ENCODE results near the gene WBP4. TPM values are rescaled to one million over a fixed set of nuclear protein-coding genes. Genes with fewer than 3 reads are reported as not detected.
A peak's percentile ranks its signal among the peaks of the same experiment; 100 is the strongest.
"Not testable (repeated sequence)": the region's sequence is repeated elsewhere in the genome, so short reads cannot be mapped to it uniquely, and the experiment has no call there.

The WBP4 gene
- polyA plus RNA-seq, 2 of the 4 experiments (the other 2 are of a cell fraction), result 9.0 to 13.9 TPM

- no peak for FAIRE-seq
- Histone ChIP-seq H3K27ac (no peak overlapping the region), H3K9me3 (no peaks in the 10 kb centered on the region), H3K4me3 (no peak overlapping the region), H3K4me2 (no peak overlapping the region), H3K4me1 (0 out of 3 replicates have a peak, but pooled peaks cover 3% of the 10 kb centered on the region)
- ChIA-PET CTCF (interaction anchor here (2.2 kb wide), 1 partner anchor 15 kb away, joined by 5 read pairs; no protein-coding TSS in a partner anchor), POLR2A (no interaction called here)
- no peak for DNase-seq (ENCODE audit: low read depth in 1 of 2, low spot score in 1 of 2)
- TF ChIP-seq CHD2 (IDR thresholded peaks at IDR 0.05; ENCODE audit: low read length, partially characterized antibody) (no peak), CBX2 (IDR thresholded peaks at IDR 0.05; ENCODE audit: borderline replicate concordance, low read depth) (no peak), ATOH8 (CRISPR knock-in tag; IDR thresholded peaks at IDR 0.05; ENCODE audit: low read depth) (no peak), PHF8 (IDR thresholded peaks at IDR 0.05; ENCODE audit: borderline replicate concordance, low read depth) (no peak), BCL3 (IDR thresholded peaks at IDR 0.05) (no peak), ZC3H11A (IDR thresholded peaks at IDR 0.05) (no peak), HDAC2 (IDR thresholded peaks at IDR 0.05) (no peak)
- no peak for ATAC-seq
Observed at GRCh38 chr13:41039746-41040145, 21.6 kb upstream of the WBP4 start.

- POLR2A ChIA-PET, result no interaction called here
- Histone ChIP-seq H3K9me3 (no peaks in the 10 kb centered on the region), H3K27ac (no peak overlapping the region), H3K4me1 (0 out of 3 replicates have a peak, but pooled peaks cover 3% of the 10 kb centered on the region), H3K4me2 (peak overlapping the region; percentile 46; the same call in 1 of the 3 replicates), H3K4me3 (no peak overlapping the region)
- 65% methylated on average over 9 of the region's 9 CpGs for WGBS (ENCODE audit: missing lambda C conversion rate)
- no peak for ATAC-seq
- no peak for DNase-seq (ENCODE audit: low read depth in 1 of 2, low spot score in 1 of 2)
- FAIRE-seq, result no peak
- TF ChIP-seq FOSL2 (IDR thresholded peaks at IDR 0.05), result no peak
- TF ChIP-seq FOSL2 (CRISPR knock-in tag; IDR thresholded peaks at IDR 0.05), result peak; percentile 30; the same call in 1 of the 2 replicates
- no peak for TF ChIP-seq CEBPB (IDR thresholded peaks at IDR 0.05)
- CTCF ChIA-PET, result interaction anchor here (1.3 kb wide), 1 partner anchor 13 kb away, joined by 3 read pairs; no protein-coding TSS in a partner anchor
Observed at GRCh38 chr13:41040584-41041334, 20.6 kb upstream of the WBP4 start.

GRCh38 chr13:41042419-41042818, 18.9 kb upstream of the WBP4 start:
- H3K4me1 ChIP-seq; DNase-seq (ENCODE audit: low read depth in 1 of 2, low spot score in 1 of 2); ATAC-seq; POLR2A ChIA-PET; H3K4me3 ChIP-seq; H3K9me3 ChIP-seq; H3K4me2 ChIP-seq; H3K27ac ChIP-seq; FAIRE-seq; CTCF ChIA-PET: not testable (repeated sequence)
- WGBS (ENCODE audit: missing lambda C conversion rate), result 88% methylated on average over 3 of the region's 4 CpGs

GRCh38 chr13:41048640-41049039, 12.7 kb upstream of the WBP4 start:
- no peak for ATAC-seq
- Histone ChIP-seq H3K9me3 (peaks cover 4% of the 10 kb centered on the region; the same call in 1 of the 3 replicates), H3K4me3 (no peak overlapping the region)

More at GRCh38 chr13:41048640-41049039, 12.7 kb upstream of the WBP4 start:
- POLR2A ChIA-PET, result no interaction called here
- no peak for DNase-seq (ENCODE audit: low read depth in 1 of 2, low spot score in 1 of 2)
- H3K4me2 ChIP-seq, result no peak overlapping the region
- WGBS (ENCODE audit: missing lambda C conversion rate), result 97% methylated on average over 5 of the region's 5 CpGs
- peaks cover 27% of the 10 kb centered on the region for H3K4me1 ChIP-seq
- CTCF ChIA-PET, result no interaction called here
- FAIRE-seq, result no peak
- no peak overlapping the region for H3K27ac ChIP-seq
- TF ChIP-seq CBX2 (IDR thresholded peaks at IDR 0.05; ENCODE audit: borderline replicate concordance, low read depth) (no peak), TP53 (CRISPR knock-in tag; IDR thresholded peaks at IDR 0.05) (no peak), HDAC2 (IDR thresholded peaks at IDR 0.05) (no peak), CEBPB (IDR thresholded peaks at IDR 0.05) (no peak), TFCP2L1 (CRISPR knock-in tag; IDR thresholded peaks at IDR 0.05) (no peak), MAZ (IDR thresholded peaks at IDR 0.05; ENCODE audit: borderline replicate concordance, low read depth, low read length) (no peak), HOXA7 (CRISPR knock-in tag; IDR thresholded peaks at IDR 0.05) (no peak), KDM5A (IDR thresholded peaks at IDR 0.05) (no peak), BHLHE40 (IDR thresholded peaks at IDR 0.05; ENCODE audit: low read depth, low read length) (no peak), RAD21 (conservative IDR thresholded peaks at IDR 0.05 in 1 of 2, IDR thresholded peaks at IDR 0.05 in 1 of 2) (no peak)

All from A549 (cell line).